HEK293T (cell line): Measurements from ENCODE around the gene RAB34.

Experiments
- BHLHE40 ChIP-seq: fragments of 450-650 bp; IDR thresholded peaks from 2 replicates; pipeline ENCODE4 v1.6.1; 2016; ENCODE audit warnings: mild to moderate bottlenecking, moderate library complexity, borderline replicate concordance
- FOXA1 ChIP-seq: fragments of 450-650 bp; IDR thresholded peaks from 2 replicates; pipeline ENCODE4 v1.6.1; 2016; ENCODE audit warnings: mild to moderate bottlenecking
- FOXK2 ChIP-seq: fragments of 450-650 bp; IDR thresholded peaks from 2 replicates; pipeline ENCODE4 v1.6.1; 2016; ENCODE audit warnings: mild to moderate bottlenecking
- FOXM1 ChIP-seq: fragments of 450-650 bp; IDR thresholded peaks from 2 replicates; pipeline ENCODE4 v1.6.1; 2017; ENCODE audit warnings: mild to moderate bottlenecking, borderline replicate concordance
- HDGF ChIP-seq: fragments of 450-650 bp; IDR thresholded peaks from 2 replicates; pipeline ENCODE4 v1.6.1; 2017; ENCODE audit warnings: antibody characterized with exemption, borderline replicate concordance
- L3MBTL2 ChIP-seq: fragments of 450-650 bp; conservative IDR thresholded peaks from 2 replicates; pipeline ENCODE4 v1.6.1; 2016; ENCODE audit warnings: mild to moderate bottlenecking
- NFRKB ChIP-seq: fragments of 450-650 bp; IDR thresholded peaks from 2 replicates; pipeline ENCODE4 v1.6.1; 2016; ENCODE audit warnings: mild to moderate bottlenecking, moderate library complexity
- SUZ12 ChIP-seq: fragments of 450-650 bp; IDR thresholded peaks from 2 replicates; pipeline ENCODE4 v1.6.1; 2016; ENCODE audit warnings: mild to moderate bottlenecking

GRCh38 chr17:28704219-28704858 is 13.3 kb downstream of the RAB34 start:
- TF ChIP-seq FOXM1 (no peak), HDGF (no peak), BHLHE40 (no peak), NFRKB (no peak), SUZ12 (no peak), FOXA1 (no peak), L3MBTL2 (no peak), FOXK2 (no peak)
